Measurements from ENCODE around the gene RPRML. TPM values are rescaled to one million over a fixed set of nuclear protein-coding genes. Genes with fewer than 3 reads are reported as not detected.
"Not testable (repeated sequence)": the region's sequence is repeated elsewhere in the genome, so short reads cannot be mapped to it uniquely, and the experiment has no call there.

The RPRML gene
- total and polyA plus RNA-seq, 5 donors, result not detected

GRCh38 chr17:46958041-46958591 lies 20.9 kb downstream of the RPRML start:
- no peak for DNase-seq
- no peaks in the 10 kb centered on the region for H3K27me3 ChIP-seq (ENCODE audit: control insufficient read depth, insufficient read depth)
- no peak for ATAC-seq
- 51% methylated on average over 8 of the region's 8 CpGs for WGBS
- no peaks in the 10 kb centered on the region for H3K9me3 ChIP-seq (ENCODE audit: control insufficient read depth, low read length)
- intact Hi-C loops (cut with DNase I), result no loop called here
- H3K4me3 ChIP-seq (ENCODE audit: low read length), result no peak overlapping the region
- H3K4me1 ChIP-seq (ENCODE audit: control insufficient read depth, insufficient read depth, low read length), result no peaks in the 10 kb centered on the region
- no peak overlapping the region for H3K27ac ChIP-seq (ENCODE audit: low read length)

- 78% methylated on average over 2 of the region's 4 CpGs for WGBS
- intact Hi-C loops (cut with DNase I); H3K9me3 ChIP-seq (ENCODE audit: control insufficient read depth, low read length); ATAC-seq; H3K4me3 ChIP-seq (ENCODE audit: low read length); DNase-seq; H3K27me3 ChIP-seq (ENCODE audit: control insufficient read depth, insufficient read depth); H3K27ac ChIP-seq (ENCODE audit: low read length); H3K4me1 ChIP-seq (ENCODE audit: control insufficient read depth, insufficient read depth, low read length): not testable (repeated sequence)
Observed at GRCh38 chr17:46953191-46953590, 25.9 kb downstream of the RPRML start.

GRCh38 chr17:46952115-46952514 lies 26.9 kb downstream of the RPRML start:
- ATAC-seq (peak in 1 of 2 donors; percentile 8), DNase-seq (no peak)
- Histone ChIP-seq H3K4me3 (ENCODE audit: low read length) (no peak overlapping the region), H3K27ac (ENCODE audit: low read length) (no peak overlapping the region), H3K27me3 (ENCODE audit: control insufficient read depth, insufficient read depth) (no peaks in the 10 kb centered on the region), H3K9me3 (ENCODE audit: control insufficient read depth, low read length) (no peaks in the 10 kb centered on the region), H3K4me1 (ENCODE audit: control insufficient read depth, insufficient read depth, low read length) (no peaks in the 10 kb centered on the region)
- WGBS, result 77% methylated on average over 9 of the region's 9 CpGs
- intact Hi-C loops (cut with DNase I), result no loop called here

GRCh38 chr17:46951706-46952105 lies 27.3 kb downstream of the RPRML start:
- no peak for ATAC-seq
- Histone ChIP-seq H3K27ac (ENCODE audit: low read length) (no peak overlapping the region), H3K9me3 (ENCODE audit: control insufficient read depth, low read length) (no peaks in the 10 kb centered on the region), H3K27me3 (ENCODE audit: control insufficient read depth, insufficient read depth) (no peaks in the 10 kb centered on the region), H3K4me1 (ENCODE audit: control insufficient read depth, insufficient read depth, low read length) (no peaks in the 10 kb centered on the region), H3K4me3 (ENCODE audit: low read length) (no peak overlapping the region)
- 31% methylated on average over 5 of the region's 5 CpGs for WGBS
- intact Hi-C loops (cut with DNase I), result no loop called here
- no peak for DNase-seq

GRCh38 chr17:46950997-46951621 lies 27.9 kb downstream of the RPRML start:
- intact Hi-C loops (cut with DNase I), result no loop called here
- DNase-seq (peak; percentile 40 to 82 (median 75)), ATAC-seq (peak; percentile 65 to 93)
- WGBS, result 52% methylated on average over 16 of the region's 16 CpGs
- no peak overlapping the region for H3K4me3 ChIP-seq (ENCODE audit: low read length)
- no peak overlapping the region for H3K27ac ChIP-seq (ENCODE audit: low read length)
- no peaks in the 10 kb centered on the region for H3K9me3 ChIP-seq (ENCODE audit: control insufficient read depth, low read length)
- H3K27me3 ChIP-seq (ENCODE audit: control insufficient read depth, insufficient read depth), result no peaks in the 10 kb centered on the region
- no peaks in the 10 kb centered on the region for H3K4me1 ChIP-seq (ENCODE audit: control insufficient read depth, insufficient read depth, low read length)

GRCh38 chr17:46950342-46950996 lies 28.6 kb downstream of the RPRML start:
- WGBS, result 67% methylated on average over 7 of the region's 7 CpGs
- H3K4me3 ChIP-seq (ENCODE audit: low read length), result no peak overlapping the region

GRCh38 chr17:46949291-46950174 lies 29.5 kb downstream of the RPRML start:
- H3K27ac ChIP-seq (ENCODE audit: low read length), result no peak overlapping the region
- no peak for ATAC-seq
- H3K4me1 ChIP-seq (ENCODE audit: control insufficient read depth, insufficient read depth, low read length), result no peaks in the 10 kb centered on the region
- 84% methylated on average over 11 of the region's 11 CpGs for WGBS
- no peaks in the 10 kb centered on the region for H3K9me3 ChIP-seq (ENCODE audit: control insufficient read depth, low read length)
- H3K27me3 ChIP-seq (ENCODE audit: control insufficient read depth, insufficient read depth), result no peaks in the 10 kb centered on the region
- intact Hi-C loops (cut with DNase I), result loop anchor here in 1 of 4 donors (10.0 kb wide), 1 partner anchor 105 kb away; no protein-coding TSS in a partner anchor
- DNase-seq, result no peak
- H3K4me3 ChIP-seq (ENCODE audit: low read length), result no peak overlapping the region

More at GRCh38 chr17:46950342-46950996, 28.6 kb downstream of the RPRML start:
- intact Hi-C loops (cut with DNase I), result no loop called here
- ATAC-seq, result peak; percentile 5 to 18
- H3K4me1 ChIP-seq (ENCODE audit: control insufficient read depth, insufficient read depth, low read length), result no peaks in the 10 kb centered on the region
- no peaks in the 10 kb centered on the region for H3K27me3 ChIP-seq (ENCODE audit: control insufficient read depth, insufficient read depth)
- H3K9me3 ChIP-seq (ENCODE audit: control insufficient read depth, low read length), result no peaks in the 10 kb centered on the region
- DNase-seq, result no peak
- no peak overlapping the region for H3K27ac ChIP-seq (ENCODE audit: low read length)

GRCh38 chr17:46948544-46948943 lies 30.5 kb downstream of the RPRML start:
- Histone ChIP-seq H3K9me3 (ENCODE audit: control insufficient read depth, low read length) (no peaks in the 10 kb centered on the region), H3K27ac (ENCODE audit: low read length) (no peak overlapping the region), H3K27me3 (ENCODE audit: control insufficient read depth, insufficient read depth) (no peaks in the 10 kb centered on the region), H3K4me3 (ENCODE audit: low read length) (no peak overlapping the region), H3K4me1 (ENCODE audit: control insufficient read depth, insufficient read depth, low read length) (peaks cover 8% of the 10 kb centered on the region)
- DNase-seq, result no peak
- ATAC-seq, result no peak
- 93% methylated on average over 5 of the region's 5 CpGs for WGBS
- intact Hi-C loops (cut with DNase I), result loop anchor here in 1 of 4 donors (10.0 kb wide), 1 partner anchor 104 kb away; no protein-coding TSS in a partner anchor

GRCh38 chr17:46947216-46947615 lies 31.8 kb downstream of the RPRML start:
- Histone ChIP-seq H3K27ac (ENCODE audit: low read length) (no peak overlapping the region), H3K27me3 (ENCODE audit: control insufficient read depth, insufficient read depth) (no peaks in the 10 kb centered on the region), H3K4me3 (ENCODE audit: low read length) (no peak overlapping the region), H3K4me1 (ENCODE audit: control insufficient read depth, insufficient read depth, low read length) (peaks cover 8% of the 10 kb centered on the region), H3K9me3 (ENCODE audit: control insufficient read depth, low read length) (no peaks in the 10 kb centered on the region)
- DNase-seq, result no peak
- no peak for ATAC-seq
- 47% methylated on average over 3 of the region's 3 CpGs for WGBS
- intact Hi-C loops (cut with DNase I), result loop anchor here in 1 of 4 donors (10.0 kb wide), 1 partner anchor 102 kb away; no protein-coding TSS in a partner anchor

- intact Hi-C loops (cut with DNase I), result loop anchor here (5.0 to 10.0 kb wide), 4 partner anchors 52 to 103 kb away; no protein-coding TSS in a partner anchor
Observed at GRCh38 chr17:46944931-46945330, 34.1 kb downstream of the RPRML start.

More at GRCh38 chr17:46944931-46945330, 34.1 kb downstream of the RPRML start:
- peak in 1 of 2 donors; percentile 4 for ATAC-seq
- H3K4me1 ChIP-seq (ENCODE audit: control insufficient read depth, insufficient read depth, low read length), result peaks cover 8% of the 10 kb centered on the region
- no peak overlapping the region for H3K27ac ChIP-seq (ENCODE audit: low read length)
- no peak overlapping the region for H3K4me3 ChIP-seq (ENCODE audit: low read length)
- H3K27me3 ChIP-seq (ENCODE audit: control insufficient read depth, insufficient read depth), result no peaks in the 10 kb centered on the region
- DNase-seq, result no peak
- 54% methylated on average over 10 of the region's 10 CpGs for WGBS
- no peaks in the 10 kb centered on the region for H3K9me3 ChIP-seq (ENCODE audit: control insufficient read depth, low read length)

All from right cardiac atrium (tissue), 5 donors.